Common myeloid progenitor, CD34-positive (primary cell): ENCODE data around the gene EDNRA.

Source experiments
- CTCF ChIA-PET: fragments of 350-600 bp; sonication (Branson Sonifier 250); formaldehyde crosslinking; loops from one replicate; lab custom pipeline; 2021; ENCODE audit warnings: antibody characterized with exemption; lab: Charles Lee
- POLR2A ChIA-PET: fragments of 350-600 bp; sonication (Branson Sonifier 250); formaldehyde crosslinking; loops from one replicate; lab custom pipeline; 2021; ENCODE audit warnings: antibody characterized with exemption; lab: Charles Lee
- DNase-seq, 3 donors: peaks; one replicate each; pipeline versions ENCODE4 v3.0.0 to v3.0.0-alpha.2; 2013
- H3K27ac ChIP-seq, 2 experiments: 1 replicate in 1 of 2; 2 replicates in 1 of 2; pipeline ENCODE4 v1.7.0; 2013; ENCODE audit warnings: inconsistent platforms in 2 of 2, low read length in 2 of 2, mild to moderate bottlenecking in 2 of 2, low read depth in 1 of 2, moderate library complexity in 1 of 2; ENCODE audit not compliant: severe bottlenecking in 2 of 2, insufficient read depth in 1 of 2, poor library complexity in 1 of 2
- H3K27me3 ChIP-seq, 5 experiments: replicated peaks in 2 of 5; 1 replicate in 3 of 5; 2 replicates in 2 of 5; pipeline versions ENCODE4 v1.6.1 to v1.7.0; 2013; ENCODE audit warnings: low read length in 4 of 5, mild to moderate bottlenecking in 2 of 5, moderate library complexity in 2 of 5, inconsistent platforms in 1 of 5; ENCODE audit not compliant: insufficient read depth in 5 of 5, control insufficient read depth in 4 of 5
- H3K36me3 ChIP-seq, 4 experiments: 1 replicate in 2 of 4; 2 replicates in 2 of 4; pipeline versions ENCODE4 v1.6.1 to v1.7.0; 2013; ENCODE audit warnings: low read length in 3 of 4, control low read depth in 1 of 4, mild to moderate bottlenecking in 1 of 4; ENCODE audit not compliant: control insufficient read depth in 4 of 4, insufficient read depth in 4 of 4
- H3K4me1 ChIP-seq, 4 experiments: 1 replicate in 3 of 4; 2 replicates in 1 of 4; pipeline versions ENCODE4 v1.6.1 to v1.7.1; 2013; ENCODE audit warnings: low read length in 3 of 4, mild to moderate bottlenecking in 3 of 4, control low read depth in 1 of 4, inconsistent platforms in 1 of 4, moderate library complexity in 1 of 4; ENCODE audit not compliant: control insufficient read depth in 4 of 4, insufficient read depth in 4 of 4; ENCODE audit errors: control extremely low read depth in 1 of 4
- H3K4me3 ChIP-seq, 7 experiments: 1 replicate in 4 of 7; 2 replicates in 3 of 7; pipeline versions ENCODE4 v1.5.1 to v1.7.0; 2013; ENCODE audit warnings: mild to moderate bottlenecking in 7 of 7, low read length in 6 of 7, moderate library complexity in 6 of 7, inconsistent platforms in 2 of 7, low read depth in 2 of 7, control low read depth in 1 of 7; ENCODE audit not compliant: insufficient read depth in 4 of 7, control insufficient read depth in 1 of 7; ENCODE audit errors: extremely low read depth in 1 of 7
- H3K9me3 ChIP-seq, 5 experiments: 1 replicate in 4 of 5; 2 replicates in 1 of 5; pipeline versions ENCODE4 v1.6.1 to v1.7.1; 2013; ENCODE audit warnings: low read length in 4 of 5, mild to moderate bottlenecking in 2 of 5, inconsistent platforms in 1 of 5, low read depth in 1 of 5, moderate library complexity in 1 of 5; ENCODE audit not compliant: control insufficient read depth in 4 of 5, insufficient read depth in 2 of 5; ENCODE audit errors: control extremely low read depth in 1 of 5
- WGBS: methylation state at CpG from one replicate; pipeline ENCODE4 v1.1.5; 2013; ENCODE audit not compliant: insufficient coverage; 5-methylcytosine and 5-hydroxymethylcytosine counted together

EDNRA gene

GRCh38 chr4:147533331-147533730 is 52.4 kb downstream of the EDNRA start:
- Histone ChIP-seq H3K4me1 (no peaks in the 10 kb centered on the region), H3K36me3 (no peaks in the 10 kb centered on the region), H3K9me3 (no peaks in the 10 kb centered on the region), H3K27me3 (peaks cover 0 to under 1% (median 0%) of the 10 kb centered on the region in 5 experiments), H3K4me3 (no peak overlapping the region), H3K27ac (no peak overlapping the region)
- POLR2A ChIA-PET, result no interaction called here
- no peak for DNase-seq
- no CpG with 5 or more reads among the region's 1 CpG for WGBS
- CTCF ChIA-PET, result interaction anchor here (0.7 kb wide), 1 partner anchor 24 kb away, joined by 3 read pairs; no protein-coding TSS in a partner anchor

- Histone ChIP-seq H3K27me3 (peaks cover 0 to 5% (median 0%) of the 10 kb centered on the region in 5 experiments), H3K27ac (no peak overlapping the region), H3K4me1 (no peaks in the 10 kb centered on the region), H3K36me3 (no peaks in the 10 kb centered on the region), H3K9me3 (no peaks in the 10 kb centered on the region), H3K4me3 (no peak overlapping the region)
- DNase-seq, result no peak
- WGBS, result no CpG with 5 or more reads among the region's 6 CpGs
- ChIA-PET CTCF (interaction anchor here (1.4 to 1.5 kb wide), 2 partner anchors 11 to 16 kb away, joined by 4 read pairs; no protein-coding TSS in a partner anchor), POLR2A (no interaction called here)
Observed at GRCh38 chr4:147535124-147535523, 54.2 kb downstream of the EDNRA start.

GRCh38 chr4:147538711-147539110 is 57.8 kb downstream of the EDNRA start:
- H3K36me3 ChIP-seq, result no peaks in the 10 kb centered on the region
- no peaks in the 10 kb centered on the region for H3K9me3 ChIP-seq
- POLR2A ChIA-PET, result no interaction called here
- peaks cover 0 to 5% (median 0%) of the 10 kb centered on the region in 5 experiments for H3K27me3 ChIP-seq
- H3K4me1 ChIP-seq, result no peaks in the 10 kb centered on the region
- H3K4me3 ChIP-seq, result no peak overlapping the region
- CTCF ChIA-PET, result no interaction called here
- no CpG with 5 or more reads among the region's 3 CpGs for WGBS
- no peak overlapping the region for H3K27ac ChIP-seq
- DNase-seq, result no peak

- Histone ChIP-seq H3K27me3 (peaks cover 0 to 5% (median 0%) of the 10 kb centered on the region in 5 experiments), H3K36me3 (no peaks in the 10 kb centered on the region), H3K27ac (no peak overlapping the region), H3K9me3 (no peaks in the 10 kb centered on the region), H3K4me3 (no peak overlapping the region), H3K4me1 (no peaks in the 10 kb centered on the region)
- WGBS, result 100% methylated on average over 1 of the region's 4 CpGs
- DNase-seq, result no peak
- ChIA-PET CTCF (interaction anchor here (1.6 kb wide), 1 partner anchor 327 kb away, joined by 3 read pairs; no protein-coding TSS in a partner anchor), POLR2A (no interaction called here)
Observed at GRCh38 chr4:147539959-147540358, 59.1 kb downstream of the EDNRA start.

DNA sequence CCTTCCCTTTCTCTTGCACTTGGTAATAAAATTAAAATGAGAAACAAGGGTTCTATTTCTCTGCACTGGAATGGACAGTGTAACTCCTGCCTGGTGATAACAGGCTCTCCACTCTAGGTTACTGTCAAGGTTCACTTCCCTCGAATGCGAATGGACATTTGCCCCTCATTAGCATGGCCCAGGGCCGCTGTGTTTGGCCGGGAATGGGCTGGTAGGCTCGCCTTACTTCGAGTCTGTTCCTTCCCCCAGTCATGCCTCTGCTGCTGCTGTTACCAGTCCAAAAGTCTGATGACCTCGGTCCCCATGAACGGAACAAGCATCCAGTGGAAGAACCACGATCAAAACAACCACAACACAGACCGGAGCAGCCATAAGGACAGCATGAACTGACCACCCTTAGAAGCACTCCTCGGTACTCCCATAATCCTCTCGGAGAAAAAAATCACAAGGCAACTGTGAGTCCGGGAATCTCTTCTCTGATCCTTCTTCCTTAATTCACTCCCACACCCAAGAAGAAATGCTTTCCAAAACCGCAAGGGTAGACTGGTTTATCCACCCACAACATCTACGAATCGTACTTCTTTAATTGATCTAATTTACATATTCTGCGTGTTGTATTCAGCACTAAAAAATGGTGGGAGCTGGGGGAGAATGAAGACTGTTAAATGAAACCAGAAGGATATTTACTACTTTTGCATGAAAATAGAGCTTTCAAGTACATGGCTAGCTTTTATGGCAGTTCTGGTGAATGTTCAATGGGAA is 61.5 kb downstream of the EDNRA start:
- ChIA-PET CTCF (no interaction called here), POLR2A (no interaction called here)
- H3K27me3 ChIP-seq, result peaks cover 0 to 5% (median 0%) of the 10 kb centered on the region in 5 experiments
- H3K4me3 ChIP-seq, result no peak overlapping the region
- 92% methylated on average over 14 of the region's 17 CpGs for WGBS
- H3K36me3 ChIP-seq, result no peaks in the 10 kb centered on the region
- no peaks in the 10 kb centered on the region for H3K9me3 ChIP-seq
- H3K27ac ChIP-seq, result no peak overlapping the region
- no peaks in the 10 kb centered on the region for H3K4me1 ChIP-seq
- DNase-seq, result no peak

GRCh38 chr4:147543034-147543433 is 62.1 kb downstream of the EDNRA start:
- Histone ChIP-seq H3K27me3 (peaks cover 0 to 5% (median 0%) of the 10 kb centered on the region in 5 experiments), H3K36me3 (no peaks in the 10 kb centered on the region), H3K27ac (no peak overlapping the region), H3K9me3 (no peaks in the 10 kb centered on the region), H3K4me1 (no peaks in the 10 kb centered on the region), H3K4me3 (no peak overlapping the region)
- no peak for DNase-seq
- no CpG with 5 or more reads among the region's 1 CpG for WGBS
- CTCF ChIA-PET, result no interaction called here
- POLR2A ChIA-PET, result no interaction called here

DNA sequence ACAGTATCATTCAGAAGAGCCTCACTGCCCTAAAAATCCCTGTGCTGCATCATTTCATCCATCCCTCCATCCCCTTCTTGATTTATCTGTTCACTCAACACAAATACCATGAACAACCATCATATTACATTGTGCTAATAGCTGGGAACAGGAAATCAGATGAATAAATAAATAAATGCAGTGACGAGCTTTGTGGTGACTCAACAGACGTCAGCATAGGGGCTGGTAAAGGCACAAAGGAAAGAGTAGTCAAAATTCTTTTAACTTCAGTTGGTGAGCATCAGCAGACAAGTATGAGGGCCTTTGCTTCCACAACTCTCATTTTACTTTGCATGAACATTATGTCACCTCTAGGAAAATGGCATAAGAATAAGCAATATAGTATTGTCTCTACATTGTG is 65.5 kb downstream of the EDNRA start:
- CTCF ChIA-PET, result interaction anchor here (1.9 kb wide), 1 partner anchor 11 kb away, joined by 4 read pairs; no protein-coding TSS in a partner anchor

More for the DNA sequence above, 65.5 kb downstream of the EDNRA start:
- Histone ChIP-seq H3K4me1 (no peaks in the 10 kb centered on the region), H3K27ac (no peak overlapping the region), H3K36me3 (no peaks in the 10 kb centered on the region), H3K4me3 (no peak overlapping the region), H3K27me3 (no peaks in the 10 kb centered on the region), H3K9me3 (no peaks in the 10 kb centered on the region)
- POLR2A ChIA-PET, result no interaction called here
- no peak for DNase-seq
- WGBS, result 40% methylated on average over 1 of the region's 2 CpGs
